Keratinocyte (primary cell): ENCODE measurements around the gene CCL1. TPM values are rescaled to one million over a fixed set of nuclear protein-coding genes. Genes with fewer than 3 reads are reported as not detected.

Experiments
- DNase-seq: peaks from one replicate; pipeline ENCODE4 v3.0.0-alpha.2; 2011; ENCODE audit warnings: low read depth, missing footprints, low spot score
- FAIRE-seq: peaks from 2 replicates; lab custom pipeline; 2011; peaks lifted over from hg19 to GRCh38; lab: Jason Lieb, UNC
- H2AFZ ChIP-seq: 2 replicates; pipeline ENCODE4 v1.6.0; 2012; ENCODE audit warnings: low read length, control low read depth, inconsistent platforms; ENCODE audit not compliant: control insufficient read depth
- H3K27ac ChIP-seq: 2 replicates; pipeline ENCODE4 v1.5.1; 2011; ENCODE audit warnings: low read length; ENCODE audit not compliant: control insufficient read depth, insufficient read depth
- H3K27me3 ChIP-seq: 3 replicates; pipeline ENCODE4 v1.6.0; 2011; ENCODE audit warnings: low read length; ENCODE audit not compliant: control insufficient read depth, insufficient read depth; ENCODE audit errors: extremely low read depth
- H3K36me3 ChIP-seq, 2 experiments: 2 replicates in 1 of 2; 3 replicates in 1 of 2; pipeline ENCODE4 v1.5.1; 2011; ENCODE audit warnings: low read length in 2 of 2, mild to moderate bottlenecking in 1 of 2; ENCODE audit not compliant: control insufficient read depth in 2 of 2, insufficient read depth in 2 of 2; ENCODE audit errors: extremely low read depth in 1 of 2
- H3K4me1 ChIP-seq: 3 replicates; pipeline ENCODE4 v1.5.1; 2011; ENCODE audit warnings: low read length; ENCODE audit not compliant: control insufficient read depth, insufficient read depth; ENCODE audit errors: extremely low read depth
- H3K4me2 ChIP-seq: 3 replicates; pipeline ENCODE4 v1.6.0; 2011; ENCODE audit warnings: low read depth, low read length; ENCODE audit not compliant: control insufficient read depth, insufficient read depth; ENCODE audit errors: extremely low read depth
- H3K4me3 ChIP-seq, 3 experiments: fragments of 200-600 bp in 1 of 3; sonication (generic) in 1 of 3; 2 replicates in 2 of 3; 3 replicates in 1 of 3; pipeline ENCODE4 v1.5.1; 2011 to 2016; ENCODE audit warnings: low read length in 3 of 3, mild to moderate bottlenecking in 3 of 3, control low read depth in 2 of 3, inconsistent platforms in 1 of 3, low read depth in 1 of 3, mixed read lengths in 1 of 3, mixed run types in 1 of 3, moderate library complexity in 1 of 3; ENCODE audit not compliant: control insufficient read depth in 2 of 3, insufficient read depth in 2 of 3; ENCODE audit errors: extremely low read depth in 1 of 3
- H3K79me2 ChIP-seq: 2 replicates; pipeline ENCODE4 v1.6.0; 2012; ENCODE audit warnings: low read length; ENCODE audit not compliant: control insufficient read depth, insufficient read depth
- H3K9ac ChIP-seq: 3 replicates; pipeline ENCODE4 v1.6.0; 2011; ENCODE audit warnings: low read length; ENCODE audit not compliant: control insufficient read depth, insufficient read depth; ENCODE audit errors: extremely low read depth
- H3K9me1 ChIP-seq: 3 replicates; pipeline ENCODE4 v1.6.0; 2011; ENCODE audit warnings: low read length; ENCODE audit not compliant: control insufficient read depth, insufficient read depth; ENCODE audit errors: extremely low read depth
- H3K9me3 ChIP-seq: 2 replicates; pipeline ENCODE4 v1.5.1; 2012; ENCODE audit warnings: low read depth, low read length; ENCODE audit not compliant: control insufficient read depth
- H4K20me1 ChIP-seq: 3 replicates; pipeline ENCODE4 v1.6.0; 2011; ENCODE audit warnings: low read length; ENCODE audit not compliant: control insufficient read depth, insufficient read depth; ENCODE audit errors: extremely low read depth
- CTCF ChIP-seq, 3 experiments: IDR thresholded peaks in 1 of 3; conservative IDR thresholded peaks in 1 of 3; optimal IDR thresholded peaks in 1 of 3; 2 replicates in 2 of 3; 3 replicates in 1 of 3; pipeline versions ENCODE3 to v1.5.1; 2011; ENCODE audit warnings: low read length in 3 of 3, mild to moderate bottlenecking in 3 of 3, moderate library complexity in 2 of 3, control low read depth in 1 of 3, inconsistent platforms in 1 of 3; ENCODE audit not compliant: insufficient read depth in 2 of 3; ENCODE audit errors: extremely low read depth in 1 of 3
- EZH2 ChIP-seq: IDR thresholded peaks from one replicate; pipeline ENCODE4 v1.6.1; 2012; ENCODE audit warnings: inconsistent platforms, mild to moderate bottlenecking, low read length, moderate library complexity
- dilution Hi-C: fragments of 300-500 bp; cut with MboI; formaldehyde crosslinking; loops from one replicate; pipeline ENCODE4 v1.7.0; 2020; ENCODE audit warnings: low sequenced_read_pairs; ENCODE audit not compliant: extremely low pct_ligation_motif_present
- polyA minus RNA-seq, 3 experiments: library from RNA; depleted of rRNA, polyadenylated mRNA; stranded (reverse); fragments of >200 nt; gene quantifications; 1 replicate in 1 of 3; 2 replicates in 1 of 3; 3 replicates in 1 of 3; pipeline ENCODE4 v1.2.3, GENCODE V29; 2011
- polyA plus RNA-seq, 5 experiments: library from polyadenylated mRNA; depleted of rRNA in 3 of 5; stranded (reverse) in 3 of 5; stranded (forward) in 1 of 5; unstranded in 1 of 5; fragments of >200 nt; gene quantifications; 1 replicate in 1 of 5; 2 replicates in 3 of 5; 3 replicates in 1 of 5; pipeline versions ENCODE4 v1.2.1 to v1.2.3, GENCODE V29; 2011 to 2012; ENCODE audit warnings: missing spikeins in 2 of 5, low read depth in 1 of 5, low replicate concordance in 1 of 5

The CCL1 gene
- polyA plus RNA-seq (not detected in 3 replicates), polyA minus RNA-seq (not detected in 3 replicates)
- not detected for polyA plus RNA-seq (2011; ENCODE audit: low read depth)
- polyA plus RNA-seq (2011; cell fraction: cytosol; rRNA removed), result not detected in 2 replicates
- polyA plus RNA-seq (2011; cell fraction: nucleus; rRNA removed), result not detected in 2 replicates
- polyA plus RNA-seq (2012; ENCODE audit: low replicate concordance), result not detected in 2 replicates
- polyA minus RNA-seq (2011; cell fraction: cytosol; rRNA and poly(A)+ RNA removed), result not detected
- polyA minus RNA-seq (2011; cell fraction: nucleus; rRNA and poly(A)+ RNA removed), result not detected in 2 replicates

GRCh38 chr17:34363183-34363661 lies at the start of gene CCL1:
Gene CCL1 (minus strand): TSS chr17:34363233. CDS start chr17:34363161, 72 bp downstream.
- DNase-seq (no peak), FAIRE-seq (no peak)
- dilution Hi-C loops, result loop anchor here (25.0 kb wide), 1 partner anchor 151 kb away; no protein-coding TSS in a partner anchor
- no peaks in the 10 kb centered on the region for H4K20me1 ChIP-seq
- no peaks in the 10 kb centered on the region for H3K79me2 ChIP-seq
- H3K9me1 ChIP-seq, result no peaks in the 10 kb centered on the region
- H3K4me2 ChIP-seq, result no peak within 1 kb of the TSS
- H3K36me3 ChIP-seq, result no peaks in the 10 kb centered on the region
- H3K27me3 ChIP-seq, result no peaks in the 10 kb centered on the region
- H3K4me3 ChIP-seq, result no peak within 1 kb of the TSS
- H3K9ac ChIP-seq, result no peak within 1 kb of the TSS
- no peaks in the 10 kb centered on the region for H3K4me1 ChIP-seq
- H3K9me3 ChIP-seq, result no peaks in the 10 kb centered on the region
- no peak within 1 kb of the TSS for H3K27ac ChIP-seq
- no peak for TF ChIP-seq CTCF (optimal IDR thresholded peaks at IDR 0.05 in 1 of 3, IDR thresholded peaks at IDR 0.05 in 1 of 3, conservative IDR thresholded peaks at IDR 0.05 in 1 of 3; ENCODE audit: extremely low read depth in 1 of 3, insufficient read depth in 2 of 3, low read length in 3 of 3)
- no peak for TF ChIP-seq EZH2
- H2AFZ ChIP-seq, result no peak within 1 kb of the TSS

- Histone ChIP-seq H3K9me3 (no peaks in the 10 kb centered on the region), H2AFZ (peak overlapping the region; percentile 30), H3K79me2 (no peaks in the 10 kb centered on the region), H3K4me2 (no peak overlapping the region), H3K4me1 (peaks cover 9% of the 10 kb centered on the region), H4K20me1 (no peaks in the 10 kb centered on the region), H3K36me3 (no peaks in the 10 kb centered on the region), H3K9ac (no peak overlapping the region), H3K27ac (no peak overlapping the region), H3K9me1 (no peaks in the 10 kb centered on the region), H3K27me3 (no peaks in the 10 kb centered on the region), H3K4me3 (no peak overlapping the region)
- TF ChIP-seq EZH2, result no peak
- FAIRE-seq (no peak), DNase-seq (no peak)
- dilution Hi-C loops, result loop anchor here (25.0 kb wide), 1 partner anchor 100 kb away; no protein-coding TSS in a partner anchor
These were observed 49.5 kb upstream of the CCL1 start for GRCh38 chr17:34412534-34412933.
